HG02852 (cell line): ENCODE measurements around the gene CERKL.

Source experiments
- ATAC-seq: cut with Tn5 transposase; IDR thresholded peaks from one replicate; pipeline ENCODE4 v1.9.1; 2021; ENCODE audit warnings: mild to moderate bottlenecking, moderate library complexity; ENCODE audit not compliant: unreplicated experiment

The CERKL gene

GRCh38 chr2:181526014-181526413, 130.9 kb downstream of the CERKL start:
- ATAC-seq: no peak

- no peak for ATAC-seq
Measured at GRCh38 chr2:181523756-181524155, 133.1 kb downstream of the CERKL start.

GRCh38 chr2:181520253-181520652, 136.7 kb downstream of the CERKL start:
- no peak for ATAC-seq

GRCh38 chr2:181517685-181518301, 139.1 kb downstream of the CERKL start:
- no peak for ATAC-seq

GRCh38 chr2:181516992-181517391, 139.9 kb downstream of the CERKL start:
- ATAC-seq: no peak

GRCh38 chr2:181515719-181516118, 141.2 kb downstream of the CERKL start:
- no peak for ATAC-seq

GRCh38 chr2:181500201-181500600, 156.7 kb downstream of the CERKL start:
- no peak for ATAC-seq

GRCh38 chr2:181499231-181499630, 157.7 kb downstream of the CERKL start:
- no peak for ATAC-seq
